ENCODE measurements around the gene TMEM145. TPM values are rescaled to one million over a fixed set of nuclear protein-coding genes. Genes with fewer than 3 reads are reported as not detected.

The TMEM145 gene
- total and polyA plus RNA-seq, 9 of the 15 experiments (the other 6 are each of a cell fraction or from before 2014, with no cell fraction given), result 0.80 to 5.5 (median 1.9) TPM; not detected in 3

DNA sequence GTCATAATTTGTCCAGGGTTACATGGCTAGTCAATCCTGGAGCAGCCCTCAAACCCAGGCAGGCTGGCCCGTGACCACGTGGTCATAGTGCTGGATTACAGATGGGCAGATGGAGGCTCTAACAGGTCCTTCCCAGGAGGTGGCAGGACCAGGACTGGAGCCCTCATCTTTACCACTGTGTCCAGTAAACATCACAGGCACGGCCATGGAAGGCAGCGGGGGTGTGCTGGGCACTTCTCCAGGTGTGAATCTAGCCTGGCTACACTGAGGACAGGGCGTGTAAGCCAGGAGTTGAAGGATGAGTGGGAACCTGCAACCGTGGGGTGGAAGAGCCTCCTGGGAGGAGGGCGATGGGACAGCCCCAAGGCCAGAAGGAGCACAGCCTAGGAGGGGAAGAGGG is 38.0 kb upstream of the TMEM145 start:
- peaks cover 40% of the 10 kb centered on the region for H3K79me2 ChIP-seq (ENCODE audit: control insufficient read depth, insufficient read depth, low read length)
- FAIRE-seq (no peak), ATAC-seq (no peak), DNase-seq (ENCODE audit: extremely low read depth in 1 of 4, low spot score in 3 of 4) (no peak)
- no peaks in the 10 kb centered on the region for H3K27me3 ChIP-seq (ENCODE audit: control insufficient read depth in 2 of 2, insufficient read depth in 2 of 2, low read length in 2 of 2)
- no peak overlapping the region for H3K4me2 ChIP-seq (ENCODE audit: insufficient read depth, low read length)
- H2AFZ ChIP-seq (ENCODE audit: low read depth, low read length), result no peak overlapping the region
- H3K9me1 ChIP-seq (ENCODE audit: control insufficient read depth, insufficient read depth, low read length), result no peaks in the 10 kb centered on the region
- no TSS peak for BruUV-seq (replicated peaks)
- TF ChIP-seq MTA3 (IDR thresholded peaks at IDR 0.05; ENCODE audit: borderline replicate concordance), result no peak
- TF ChIP-seq HNRNPUL1 (IDR thresholded peaks at IDR 0.05; ENCODE audit: low read length), result no peak
- no peak for TF ChIP-seq PREB (CRISPR knock-in tag; IDR thresholded peaks at IDR 0.05)
- TF ChIP-seq, protein P1, sequence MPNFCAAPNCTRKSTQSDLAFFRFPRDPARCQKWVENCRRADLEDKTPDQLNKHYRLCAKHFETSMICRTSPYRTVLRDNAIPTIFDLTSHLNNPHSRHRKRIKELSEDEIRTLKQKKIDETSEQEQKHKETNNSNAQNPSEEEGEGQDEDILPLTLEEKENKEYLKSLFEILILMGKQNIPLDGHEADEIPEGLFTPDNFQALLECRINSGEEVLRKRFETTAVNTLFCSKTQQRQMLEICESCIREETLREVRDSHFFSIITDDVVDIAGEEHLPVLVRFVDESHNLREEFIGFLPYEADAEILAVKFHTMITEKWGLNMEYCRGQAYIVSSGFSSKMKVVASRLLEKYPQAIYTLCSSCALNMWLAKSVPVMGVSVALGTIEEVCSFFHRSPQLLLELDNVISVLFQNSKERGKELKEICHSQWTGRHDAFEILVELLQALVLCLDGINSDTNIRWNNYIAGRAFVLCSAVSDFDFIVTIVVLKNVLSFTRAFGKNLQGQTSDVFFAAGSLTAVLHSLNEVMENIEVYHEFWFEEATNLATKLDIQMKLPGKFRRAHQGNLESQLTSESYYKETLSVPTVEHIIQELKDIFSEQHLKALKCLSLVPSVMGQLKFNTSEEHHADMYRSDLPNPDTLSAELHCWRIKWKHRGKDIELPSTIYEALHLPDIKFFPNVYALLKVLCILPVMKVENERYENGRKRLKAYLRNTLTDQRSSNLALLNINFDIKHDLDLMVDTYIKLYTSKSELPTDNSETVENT (CRISPR knock-in tag; IDR thresholded peaks at IDR 0.05), result no peak
- TF ChIP-seq POLR2G (IDR thresholded peaks at IDR 0.05; ENCODE audit: low read depth, low read length), result peak; percentile 39; the same call in 1 of the 2 replicates
- TF ChIP-seq, protein P2, sequence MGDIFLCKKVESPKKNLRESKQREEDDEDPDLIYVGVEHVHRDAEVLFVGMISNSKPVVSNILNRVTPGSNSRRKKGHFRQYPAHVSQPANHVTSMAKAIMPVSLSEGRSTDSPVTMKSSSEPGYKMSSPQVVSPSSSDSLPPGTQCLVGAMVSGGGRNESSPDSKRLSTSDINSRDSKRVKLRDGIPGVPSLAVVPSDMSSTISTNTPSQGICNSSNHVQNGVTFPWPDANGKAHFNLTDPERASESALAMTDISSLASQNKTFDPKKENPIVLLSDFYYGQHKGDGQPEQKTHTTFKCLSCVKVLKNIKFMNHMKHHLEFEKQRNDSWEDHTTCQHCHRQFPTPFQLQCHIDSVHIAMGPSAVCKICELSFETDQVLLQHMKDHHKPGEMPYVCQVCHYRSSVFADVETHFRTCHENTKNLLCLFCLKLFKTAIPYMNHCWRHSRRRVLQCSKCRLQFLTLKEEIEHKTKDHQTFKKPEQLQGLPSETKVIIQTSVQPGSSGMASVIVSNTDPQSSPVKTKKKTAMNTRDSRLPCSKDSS (IDR thresholded peaks at IDR 0.05; ENCODE audit: low read depth, partially characterized antibody), result no peak
- no peak for TF ChIP-seq ARHGAP35 (IDR thresholded peaks at IDR 0.05; ENCODE audit: partially characterized antibody)
- TF ChIP-seq POLR2A (conservative IDR thresholded peaks at IDR 0.05), result 0 out of 2 replicates have a peak, but pooled peaks have one; percentile 24
- H3K4me1 ChIP-seq (replicated peaks in 1 of 2; ENCODE audit: control insufficient read depth in 2 of 2, insufficient read depth in 2 of 2, low read length in 2 of 2), result peaks cover 21 to 60% of the 10 kb centered on the region in 2 experiments
- intact Hi-C loops (cut with micrococcal nuclease), result no loop called here
- POLR2A ChIA-PET, result interaction anchor here (0.8 to 1.3 kb wide), 2 partner anchors 9 to 20 kb away, joined by 3 to 4 read pairs; no protein-coding TSS in a partner anchor
- peaks cover 59% of the 10 kb centered on the region for H3K36me3 ChIP-seq (ENCODE audit: control insufficient read depth, insufficient read depth, low read length)
- CTCF ChIA-PET (ENCODE audit: low intra/inter-chr PET ratio), result no interaction called here
- no peaks in the 10 kb centered on the region for H3K9me3 ChIP-seq (replicated peaks; ENCODE audit: control insufficient read depth, insufficient read depth, low read depth, low read length)
- H3K9ac ChIP-seq (ENCODE audit: insufficient read depth in 1 of 2, low read depth in 2 of 2, low read length in 2 of 2), result peak overlapping the region in 1 of 2 experiments; percentile 82; a peak in 2 of 4 replicates
- no peak overlapping the region for H3K27ac ChIP-seq (ENCODE audit: extremely low read depth, low read depth, low read length)
- WGBS (ENCODE audit: insufficient coverage, low coverage, missing lambda C conversion rate), result 73% methylated on average over 7 of the region's 7 CpGs
- H4K20me1 ChIP-seq (replicated peaks; ENCODE audit: control insufficient read depth, insufficient read depth, low read length), result no peaks in the 10 kb centered on the region
- H3K4me3 ChIP-seq, result no peak overlapping the region
- in situ Hi-C loops (cut with MboI), result no loop called here

Data from K562 (cell line).